HepG2 (cell line): ENCODE results near the gene OXLD1. TPM values are rescaled to one million over a fixed set of nuclear protein-coding genes. Genes with fewer than 3 reads are reported as not detected.
A peak's percentile ranks its signal among the peaks of the same experiment; 100 is the strongest.

Experiments used
- ADNP ChIP-seq: sonication (generic); formaldehyde crosslinking; IDR thresholded peaks from 2 replicates; pipeline ENCODE4 v1.4.0; 2020; ENCODE audit warnings: missing genetic modification reagents
- HNRNPH1 ChIP-seq: fragments of 200-400 bp; formaldehyde crosslinking; optimal IDR thresholded peaks from 2 replicates; pipeline ENCODE3; 2017; ENCODE audit warnings: mild to moderate bottlenecking, low read depth, low read length
- IRX3 ChIP-seq: sonication (generic); formaldehyde crosslinking; IDR thresholded peaks from 2 replicates; pipeline ENCODE4 v1.8.1; 2023; ENCODE audit warnings: mild to moderate bottlenecking, low read depth, missing genetic modification reagents, borderline replicate concordance
- KMT2B ChIP-seq: IDR thresholded peaks from 2 replicates; pipeline ENCODE4 v1.6.1; 2016; ENCODE audit warnings: missing genetic modification reagents, missing compliant biosample characterization
- NFIC ChIP-seq: IDR thresholded peaks from 2 replicates; pipeline ENCODE4 v1.6.1; 2012; ENCODE audit warnings: mild to moderate bottlenecking, low read length, inconsistent platforms
- ONECUT2 ChIP-seq: sonication (generic); formaldehyde crosslinking; IDR thresholded peaks from 2 replicates; pipeline ENCODE4 v1.4.0; 2020; ENCODE audit warnings: missing genetic modification reagents
- PCBP1 ChIP-seq: fragments of 200-400 bp; formaldehyde crosslinking; IDR thresholded peaks from 2 replicates; pipeline ENCODE4 v1.6.1; 2017; ENCODE audit warnings: mild to moderate bottlenecking, low read depth, low read length, borderline replicate concordance
- RBAK ChIP-seq: sonication (generic); formaldehyde crosslinking; IDR thresholded peaks from 2 replicates; pipeline ENCODE4 v1.5.1; 2020; ENCODE audit warnings: mild to moderate bottlenecking, missing genetic modification reagents
- SNAPC4 ChIP-seq: sonication (generic); formaldehyde crosslinking; IDR thresholded peaks from 2 replicates; pipeline ENCODE4 v1.4.0; 2020; ENCODE audit warnings: mild to moderate bottlenecking, missing genetic modification reagents
- TEAD3 ChIP-seq: optimal IDR thresholded peaks from 2 replicates; pipeline ENCODE3; 2016; ENCODE audit warnings: borderline replicate concordance
- THAP11 ChIP-seq: IDR thresholded peaks from 2 replicates; pipeline ENCODE4 v1.6.1; 2016; ENCODE audit warnings: missing biosample characterization, missing genetic modification reagents
- THAP9 ChIP-seq: sonication (generic); formaldehyde crosslinking; IDR thresholded peaks from 2 replicates; pipeline ENCODE4; 2020; ENCODE audit warnings: missing genetic modification reagents, mild to moderate bottlenecking, borderline replicate concordance
- ZNF143 ChIP-seq: sonication (generic); formaldehyde crosslinking; IDR thresholded peaks from 2 replicates; pipeline ENCODE4 v1.4.0; 2020; ENCODE audit warnings: missing genetic modification reagents
- ZNF362 ChIP-seq: sonication (generic); formaldehyde crosslinking; IDR thresholded peaks from 2 replicates; pipeline ENCODE4 v1.4.0; 2020; ENCODE audit warnings: missing genetic modification reagents, mild to moderate bottlenecking, borderline replicate concordance
- ZNF614 ChIP-seq: IDR thresholded peaks from 2 replicates; pipeline ENCODE4 v1.6.1; 2018; ENCODE audit warnings: missing biosample characterization, missing genetic modification reagents, inconsistent platforms, borderline replicate concordance
- ZNF674 ChIP-seq: sonication (generic); formaldehyde crosslinking; IDR thresholded peaks from 2 replicates; pipeline ENCODE4 v1.5.0; 2020; ENCODE audit warnings: low read depth, mild to moderate bottlenecking, missing genetic modification reagents
- ZNF841 ChIP-seq: sonication (generic); formaldehyde crosslinking; IDR thresholded peaks from 2 replicates; pipeline ENCODE4 v1.8.1; 2023; ENCODE audit warnings: missing genetic modification reagents, borderline replicate concordance
- polyA plus RNA-seq, 8 experiments: library from polyadenylated mRNA; depleted of rRNA in 3 of 8; stranded (reverse) in 7 of 8; unstranded in 1 of 8; fragments of >200 nt; fragmentation: Illumina TruSeq in 4 of 8; extraction: Trizol in 4 of 8; gene quantifications; 2 replicates each; pipeline versions ENCODE4 v1.2.1 to v1.2.3, GENCODE V29; 2011 to 2016; ENCODE audit warnings: low read depth in 4 of 8, missing spikeins in 1 of 8, mixed read lengths in 1 of 8; ENCODE audit not compliant: insufficient read depth in 1 of 8
- total RNA-seq, 5 experiments: library from RNA; depleted of rRNA; stranded (reverse); fragments of >200 nt; fragmentation: Illumina TruSeq; extraction: Trizol; gene quantifications; 2 replicates each; pipeline ENCODE4 v1.2.3, GENCODE V29; 2016; ENCODE audit warnings: low read depth in 1 of 5
- TF ChIP-seq, protein P1 (sequence below): fragments of 450-650 bp; IDR thresholded peaks from 2 replicates; pipeline ENCODE4 v1.6.1; 2017

The OXLD1 gene
- total and polyA plus RNA-seq, 2 of the 13 experiments (the other 11 are each of a cell fraction or from before 2014, with no cell fraction given), result 27.1 to 37.5 TPM

- TF ChIP-seq ZNF614 (CRISPR knock-in tag), result peak; percentile 52; the same call in 1 of the 2 replicates
- no peak for TF ChIP-seq RBAK (CRISPR knock-in tag)
- TF ChIP-seq TEAD3 (CRISPR knock-in tag), result peak; percentile 91
- TF ChIP-seq ADNP, result no peak
- TF ChIP-seq HNRNPH1, result no peak
- TF ChIP-seq PCBP1, result 0 out of 2 replicates have a peak, but pooled peaks have one; percentile 50
- TF ChIP-seq KMT2B (CRISPR knock-in tag), result peak; percentile 95
- TF ChIP-seq NFIC, result no peak
- peak; percentile 40; the same call in 1 of the 2 replicates for TF ChIP-seq ONECUT2 (CRISPR knock-in tag)
- TF ChIP-seq IRX3 (CRISPR knock-in tag), result peak; percentile 73
- TF ChIP-seq THAP11 (CRISPR knock-in tag), result peak; percentile 96
- TF ChIP-seq ZNF362, result no peak; the same call in none of the 2 replicates
- TF ChIP-seq ZNF143 (CRISPR knock-in tag), result peak; percentile 96
- TF ChIP-seq, protein P1, sequence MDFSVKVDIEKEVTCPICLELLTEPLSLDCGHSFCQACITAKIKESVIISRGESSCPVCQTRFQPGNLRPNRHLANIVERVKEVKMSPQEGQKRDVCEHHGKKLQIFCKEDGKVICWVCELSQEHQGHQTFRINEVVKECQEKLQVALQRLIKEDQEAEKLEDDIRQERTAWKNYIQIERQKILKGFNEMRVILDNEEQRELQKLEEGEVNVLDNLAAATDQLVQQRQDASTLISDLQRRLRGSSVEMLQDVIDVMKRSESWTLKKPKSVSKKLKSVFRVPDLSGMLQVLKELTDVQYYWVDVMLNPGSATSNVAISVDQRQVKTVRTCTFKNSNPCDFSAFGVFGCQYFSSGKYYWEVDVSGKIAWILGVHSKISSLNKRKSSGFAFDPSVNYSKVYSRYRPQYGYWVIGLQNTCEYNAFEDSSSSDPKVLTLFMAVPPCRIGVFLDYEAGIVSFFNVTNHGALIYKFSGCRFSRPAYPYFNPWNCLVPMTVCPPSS, result no peak
- TF ChIP-seq SNAPC4, result peak; percentile 77; the same call in 1 of the 2 replicates
- TF ChIP-seq ZNF841, result peak; percentile 90
- peak; percentile 63; the same call in 1 of the 2 replicates for TF ChIP-seq ZNF674 (CRISPR knock-in tag)
- peak; percentile 92 for TF ChIP-seq THAP9 (CRISPR knock-in tag)
Observed at GRCh38 chr17:81702934-81703746, 36.7 kb upstream of the OXLD1 start, which contains the start of gene MRPL12 (continued).
